GM12872 (cell line): ENCODE results near the gene GUCA2B.
A peak's percentile ranks its signal among the peaks of the same experiment; 100 is the strongest.

Experiments used
- TF ChIP-seq, protein P1 (sequence below): IDR thresholded peaks from 3 replicates; pipeline ENCODE4 v1.5.1; 2011; ENCODE audit warnings: low read depth, mild to moderate bottlenecking, low read length, moderate library complexity; ENCODE audit not compliant: insufficient read depth

Gene GUCA2B

DNA sequence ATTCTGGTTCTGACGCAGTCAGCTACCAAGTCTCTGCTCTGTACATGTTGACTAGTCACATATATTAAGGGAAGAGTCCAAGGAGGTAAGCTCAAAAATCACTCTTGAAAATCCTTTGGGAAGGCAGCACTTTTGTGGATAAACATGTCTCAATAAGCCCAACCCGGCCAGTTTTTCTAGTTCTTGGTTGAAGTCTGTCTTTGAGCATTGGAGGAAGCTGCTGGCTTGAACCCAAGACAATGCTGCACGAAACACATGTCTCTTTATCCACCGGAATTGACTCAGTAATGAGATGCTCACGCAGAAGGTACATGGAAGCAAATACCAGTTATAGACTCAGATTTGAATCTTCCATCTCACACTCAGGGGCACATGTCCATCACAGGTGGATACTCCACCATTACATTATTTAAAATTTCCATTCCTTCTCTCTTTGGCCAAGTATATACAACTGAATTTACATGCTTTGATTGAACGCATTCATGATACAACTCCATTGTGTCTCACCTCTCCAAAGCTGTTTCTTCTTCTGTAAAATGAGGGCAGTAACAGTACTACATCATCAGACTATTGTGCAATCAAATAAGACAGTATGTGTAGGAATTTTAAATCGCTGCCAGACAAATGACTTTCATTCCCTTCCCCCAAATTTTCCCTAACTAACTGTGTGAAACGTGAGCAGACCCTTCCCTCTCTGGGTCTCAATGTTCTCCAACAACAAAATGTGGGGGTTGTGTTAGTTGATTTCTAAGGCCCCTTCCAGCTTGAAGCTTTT, 20.9 kb downstream of the GUCA2B start:
- TF ChIP-seq, protein P1, sequence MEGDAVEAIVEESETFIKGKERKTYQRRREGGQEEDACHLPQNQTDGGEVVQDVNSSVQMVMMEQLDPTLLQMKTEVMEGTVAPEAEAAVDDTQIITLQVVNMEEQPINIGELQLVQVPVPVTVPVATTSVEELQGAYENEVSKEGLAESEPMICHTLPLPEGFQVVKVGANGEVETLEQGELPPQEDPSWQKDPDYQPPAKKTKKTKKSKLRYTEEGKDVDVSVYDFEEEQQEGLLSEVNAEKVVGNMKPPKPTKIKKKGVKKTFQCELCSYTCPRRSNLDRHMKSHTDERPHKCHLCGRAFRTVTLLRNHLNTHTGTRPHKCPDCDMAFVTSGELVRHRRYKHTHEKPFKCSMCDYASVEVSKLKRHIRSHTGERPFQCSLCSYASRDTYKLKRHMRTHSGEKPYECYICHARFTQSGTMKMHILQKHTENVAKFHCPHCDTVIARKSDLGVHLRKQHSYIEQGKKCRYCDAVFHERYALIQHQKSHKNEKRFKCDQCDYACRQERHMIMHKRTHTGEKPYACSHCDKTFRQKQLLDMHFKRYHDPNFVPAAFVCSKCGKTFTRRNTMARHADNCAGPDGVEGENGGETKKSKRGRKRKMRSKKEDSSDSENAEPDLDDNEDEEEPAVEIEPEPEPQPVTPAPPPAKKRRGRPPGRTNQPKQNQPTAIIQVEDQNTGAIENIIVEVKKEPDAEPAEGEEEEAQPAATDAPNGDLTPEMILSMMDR, result peak; percentile 8; the same call in 1 of the 3 replicates

DNA sequence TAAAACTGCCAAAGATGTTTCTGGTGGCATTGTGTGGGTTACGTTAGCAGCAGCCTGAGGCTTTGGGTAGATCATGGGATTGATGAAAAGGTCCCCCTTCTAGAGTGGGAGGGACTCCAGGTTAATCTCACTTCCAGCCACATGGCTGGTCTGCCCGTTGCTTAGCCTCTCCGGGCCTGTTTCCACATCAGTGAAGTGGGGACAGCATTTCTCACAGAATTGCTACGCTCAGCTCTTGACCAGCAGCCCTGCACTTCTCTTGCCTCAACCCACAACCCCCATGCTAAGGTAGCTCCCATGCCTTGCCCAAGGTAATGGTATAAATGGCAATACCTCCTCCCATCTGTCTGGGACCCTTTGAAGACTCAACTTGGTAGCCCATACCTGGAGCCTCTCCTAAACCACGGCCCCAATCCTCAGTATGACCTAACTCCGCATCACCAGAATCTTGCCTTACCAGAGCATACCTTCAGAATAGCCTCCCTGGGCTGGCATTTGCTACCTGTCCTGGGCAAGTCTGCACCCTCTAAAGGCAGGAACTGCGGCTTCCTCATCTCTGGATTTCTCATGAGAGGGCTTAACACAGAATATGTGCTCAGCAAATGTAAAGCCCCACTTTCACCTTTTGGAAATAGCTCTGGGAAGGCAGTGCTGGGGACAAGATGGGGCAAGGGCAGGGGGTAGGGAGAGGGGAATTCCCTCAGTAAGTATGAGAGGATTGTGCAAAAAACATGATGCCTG, 22.3 kb downstream of the GUCA2B start:
- TF ChIP-seq, protein P1, result no peak

DNA sequence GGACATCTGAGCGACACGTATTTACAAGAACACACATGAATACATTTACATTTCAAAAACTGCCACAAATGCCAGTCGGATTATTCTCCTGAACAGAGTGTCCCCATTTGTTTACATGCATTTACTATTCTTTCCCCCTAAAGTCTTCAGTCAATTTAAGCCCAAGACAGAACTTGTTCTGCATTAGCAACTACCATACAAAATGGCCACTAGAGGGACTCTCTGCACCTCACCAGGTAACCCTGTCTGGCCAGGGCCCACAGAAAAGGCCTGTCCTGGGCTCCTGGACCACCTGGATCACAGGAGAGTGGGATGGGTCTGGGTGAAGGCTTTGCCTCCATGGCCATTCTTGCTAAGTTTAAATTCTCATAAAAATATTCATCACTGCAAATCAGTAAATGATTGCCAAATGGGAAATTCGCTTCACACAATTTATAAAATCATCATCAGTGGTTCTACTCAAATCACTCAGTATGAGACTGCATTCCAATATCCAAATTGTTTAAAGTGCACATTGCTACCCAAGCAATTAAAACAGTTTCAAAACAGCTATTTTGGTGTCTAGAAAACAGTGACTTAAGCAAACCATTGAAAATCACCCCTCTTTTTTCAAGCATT, 23.8 kb downstream of the GUCA2B start:
- TF ChIP-seq, protein P1, result peak; percentile 83

DNA sequence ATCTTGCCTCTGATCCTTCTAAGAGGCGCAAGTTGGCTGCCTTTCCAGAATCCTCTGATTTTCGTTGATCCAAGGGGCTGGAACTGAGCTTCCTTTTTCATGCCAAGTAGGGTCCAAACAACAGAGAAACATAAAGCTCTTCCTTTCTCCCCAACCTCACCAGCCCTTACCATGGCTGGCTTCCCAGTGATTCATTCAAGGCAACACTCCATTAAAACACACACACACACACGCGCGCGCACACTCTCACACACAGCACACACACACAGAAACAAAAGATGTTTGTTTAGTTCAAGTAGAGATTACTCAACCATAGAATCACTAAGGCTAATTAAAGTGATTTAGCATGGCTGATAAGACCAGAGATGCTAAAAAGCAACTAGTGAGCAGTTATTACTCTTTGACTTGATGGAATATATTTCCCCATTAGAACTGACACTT, 24.4 kb downstream of the GUCA2B start:
- TF ChIP-seq, protein P1, result no peak

DNA sequence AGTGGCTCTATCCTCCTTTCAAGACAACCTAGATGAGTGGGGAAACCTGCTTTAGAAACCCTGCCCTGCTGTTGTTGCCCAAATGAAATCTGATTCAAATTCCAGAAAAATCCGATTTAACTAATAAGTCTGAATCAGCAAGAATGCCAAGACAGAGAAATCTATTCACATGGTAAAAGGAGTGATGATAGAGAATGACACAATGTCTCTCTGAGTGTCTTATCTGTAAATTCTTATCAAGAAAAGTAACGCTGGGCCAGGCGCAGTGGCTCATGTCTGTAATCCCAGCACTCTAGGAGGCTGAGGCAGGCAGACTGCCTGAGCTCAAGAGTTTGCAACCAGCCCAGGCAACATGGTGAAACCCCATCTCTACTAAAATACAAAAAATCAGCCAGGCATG, 25.0 kb downstream of the GUCA2B start:
- TF ChIP-seq, protein P1, result no peak

DNA sequence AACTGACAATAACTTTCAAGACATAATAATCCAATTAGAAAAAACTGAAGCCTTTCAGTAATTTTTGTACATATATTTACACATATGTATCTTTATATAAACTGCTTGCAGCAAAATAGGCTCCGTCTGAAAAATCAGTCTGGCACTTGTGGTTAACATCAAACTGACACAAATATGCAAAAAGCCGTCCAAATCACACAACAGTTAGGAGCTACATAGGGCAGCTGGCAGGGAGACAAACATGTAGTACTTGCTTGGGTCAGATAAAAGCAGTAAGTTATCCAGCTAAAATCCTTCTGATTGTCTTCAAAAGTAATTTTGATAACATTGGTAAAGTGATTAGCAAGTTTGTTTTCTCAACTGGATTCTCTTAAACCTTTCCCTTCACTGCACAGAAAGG, 26.1 kb downstream of the GUCA2B start:
- TF ChIP-seq, protein P1, result no peak

DNA sequence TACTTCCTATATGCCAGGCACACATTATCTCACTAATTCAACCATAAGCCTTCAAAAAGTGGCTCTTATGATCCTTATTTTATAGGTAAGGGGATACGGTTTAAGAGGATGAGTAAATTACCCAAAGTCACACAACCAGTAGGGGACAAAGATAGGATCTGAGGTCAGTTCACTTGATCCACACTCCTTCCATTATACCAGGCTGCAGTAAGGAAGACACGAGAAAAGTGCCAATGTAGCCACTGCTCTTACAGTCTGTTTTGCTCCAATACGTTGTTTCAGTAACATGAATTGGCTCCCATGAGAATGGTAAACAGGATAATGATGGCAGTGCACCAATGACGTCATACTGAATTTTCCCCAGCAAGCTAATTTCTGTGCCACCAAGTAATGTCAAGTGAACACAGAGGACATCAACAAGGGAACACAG, 26.7 kb downstream of the GUCA2B start:
- TF ChIP-seq, protein P1, result no peak
